ENCODE data around the gene RASD2.
A peak's percentile ranks its signal among the peaks of the same experiment; 100 is the strongest.

The RASD2 gene

DNA sequence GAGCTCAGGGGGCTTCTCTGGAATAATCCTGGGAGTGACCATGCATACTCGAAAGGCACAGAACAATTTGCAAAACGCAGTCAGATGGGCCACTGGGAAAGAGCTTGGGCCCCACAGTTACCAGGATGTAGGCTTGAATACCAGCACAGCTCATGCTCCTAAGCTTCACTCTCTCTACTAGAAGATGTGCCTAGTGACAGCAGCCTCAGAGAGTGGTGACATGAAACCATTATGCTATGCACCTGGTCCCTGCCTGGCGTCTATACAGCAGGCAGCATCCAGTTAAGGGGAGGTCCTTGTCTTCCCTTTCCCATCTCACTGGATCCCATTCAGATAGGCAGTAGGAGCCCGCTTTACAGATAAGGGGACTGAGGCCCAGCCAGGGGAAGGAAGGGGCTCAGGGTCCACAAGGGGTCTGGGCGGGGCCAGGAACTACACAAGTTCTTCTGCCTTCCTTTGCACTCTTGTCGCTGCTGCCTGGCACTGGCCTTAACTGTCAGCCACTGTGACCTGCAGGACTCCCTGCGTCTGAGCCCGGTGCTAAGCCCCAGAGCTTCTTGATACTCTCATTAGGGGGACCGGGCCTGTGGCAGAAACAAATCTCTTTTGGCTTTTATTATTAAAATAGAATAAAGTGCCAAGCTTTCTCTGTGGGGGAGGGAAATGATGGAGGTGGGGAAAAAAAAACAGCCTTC lies 21.2 kb upstream of the RASD2 start:
- no peak for DNase-seq (ENCODE audit: low read depth)

DNA sequence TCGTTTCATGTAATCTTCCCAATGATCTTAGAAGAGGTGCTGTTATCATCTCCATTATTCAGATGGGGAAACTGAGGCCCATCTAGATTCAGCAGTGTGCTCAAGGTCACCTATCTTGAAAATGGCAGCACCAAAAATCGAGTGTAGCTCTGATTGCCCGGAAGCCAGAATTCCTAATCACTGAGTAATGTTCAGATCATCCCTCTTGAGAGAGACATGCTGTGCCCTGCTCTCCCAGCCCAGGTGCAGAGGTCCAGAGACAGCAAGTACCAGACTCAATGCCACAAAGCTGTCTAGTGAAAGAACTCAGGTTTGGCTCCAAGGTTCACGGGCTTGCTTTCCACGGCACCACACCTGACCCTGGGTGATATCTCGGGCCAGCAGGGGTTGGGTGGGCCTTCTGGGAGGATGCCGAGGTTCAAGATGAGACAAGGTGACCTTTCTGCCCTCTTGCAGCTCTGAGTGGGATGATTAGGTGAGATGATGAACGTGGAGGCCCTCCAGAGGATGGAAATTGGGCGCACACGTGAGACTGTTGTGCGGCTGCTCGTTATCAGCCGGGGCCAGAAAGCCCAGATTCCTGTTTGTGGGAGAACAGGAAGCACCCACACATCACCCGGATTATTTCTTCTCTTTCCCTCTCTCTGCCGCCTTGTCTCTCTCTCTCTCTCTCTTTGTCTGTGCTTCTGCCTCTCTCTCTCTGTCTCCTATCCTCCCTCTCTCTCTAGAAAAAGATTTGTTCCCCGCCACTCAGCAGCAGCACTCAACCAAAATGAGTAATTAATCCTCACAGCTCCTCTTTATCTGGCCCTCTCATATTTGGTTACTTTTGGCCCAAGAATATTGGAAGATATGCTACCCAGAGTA lies 19.0 kb upstream of the RASD2 start:
- no peak for DNase-seq (ENCODE audit: low read depth)

DNA sequence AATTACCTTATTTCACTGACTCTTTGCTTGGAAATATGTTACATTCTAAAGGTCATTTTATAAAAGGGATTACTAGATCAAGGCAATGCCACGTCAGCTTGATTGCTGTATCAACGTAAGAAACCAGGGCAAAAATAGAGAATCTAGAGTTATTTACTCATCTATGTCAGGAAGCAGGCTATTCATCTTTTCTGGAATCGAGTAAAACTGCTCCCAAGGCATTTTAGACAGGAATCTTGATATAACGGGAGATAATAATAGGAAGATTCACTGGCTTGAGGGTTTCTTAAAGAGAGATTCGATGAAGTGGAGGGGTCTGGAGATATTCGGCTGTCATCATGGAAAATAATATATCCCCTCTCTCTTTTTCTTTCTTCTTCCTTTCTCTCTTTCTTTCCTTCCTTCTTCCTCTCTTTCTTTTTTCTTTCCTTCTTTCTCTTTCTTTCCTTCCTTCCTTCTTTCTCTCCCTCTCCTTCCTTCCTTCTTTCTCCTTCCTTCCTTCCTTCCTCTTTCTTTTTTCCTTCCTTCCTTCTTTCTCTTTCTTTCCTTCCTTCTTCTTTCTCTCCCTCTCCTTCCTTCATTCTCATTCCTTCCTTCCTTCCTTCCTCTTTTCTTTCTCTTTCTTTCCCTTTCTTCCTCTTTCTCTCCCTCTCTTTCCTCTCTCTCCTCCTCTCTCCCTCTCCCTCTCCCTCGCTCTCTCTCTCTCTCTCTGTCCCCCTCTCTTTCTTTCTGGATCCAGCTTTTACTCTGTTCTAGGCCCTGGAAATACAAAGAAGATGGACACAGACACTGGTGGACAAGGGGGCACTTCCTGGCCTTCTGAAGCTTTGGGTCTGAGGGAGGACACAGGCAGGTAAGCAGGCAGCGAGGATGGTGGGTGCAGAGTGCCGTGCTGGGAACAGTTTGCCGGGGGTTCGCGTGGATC lies 18.1 kb upstream of the RASD2 start:
- no peak for DNase-seq (ENCODE audit: low read depth)

DNA sequence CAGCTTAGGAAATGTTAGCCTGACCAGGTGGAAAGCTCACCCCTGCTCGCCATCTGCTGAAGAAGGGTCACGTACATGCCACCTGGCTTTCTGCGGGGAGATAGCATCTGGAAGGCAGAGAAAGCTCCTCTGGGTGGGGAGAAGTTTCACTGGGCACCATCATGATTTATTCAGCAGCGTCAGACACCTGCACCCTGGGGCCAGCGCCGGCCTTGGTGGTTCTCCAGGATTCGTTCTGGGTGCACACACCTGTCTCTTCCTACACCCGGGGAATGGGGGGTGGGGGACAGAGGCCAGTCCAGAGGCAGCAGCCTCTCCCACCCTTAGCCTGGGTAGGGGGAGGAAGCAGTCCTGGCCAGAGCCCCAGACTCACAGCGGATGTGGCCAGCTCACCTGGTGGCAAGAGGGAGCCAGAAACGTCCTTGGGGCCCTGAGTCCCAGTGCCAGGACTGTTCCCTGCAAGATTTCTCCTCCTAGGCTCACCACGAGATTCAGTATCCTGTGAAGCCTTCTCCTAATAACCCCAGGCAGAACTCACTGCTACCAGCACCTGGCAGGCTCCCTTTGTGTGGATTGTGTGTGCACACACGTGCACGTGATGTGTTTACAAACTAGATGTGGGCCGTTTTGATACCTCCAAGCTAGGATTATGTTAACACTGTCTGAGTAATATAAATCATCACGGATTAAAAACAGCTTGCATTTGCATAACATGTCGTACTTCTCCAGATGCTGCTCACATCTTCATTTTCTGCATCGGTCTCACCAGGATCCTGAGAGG lies 17.3 kb upstream of the RASD2 start:
- no peak for DNase-seq (ENCODE audit: low read depth)

DNA sequence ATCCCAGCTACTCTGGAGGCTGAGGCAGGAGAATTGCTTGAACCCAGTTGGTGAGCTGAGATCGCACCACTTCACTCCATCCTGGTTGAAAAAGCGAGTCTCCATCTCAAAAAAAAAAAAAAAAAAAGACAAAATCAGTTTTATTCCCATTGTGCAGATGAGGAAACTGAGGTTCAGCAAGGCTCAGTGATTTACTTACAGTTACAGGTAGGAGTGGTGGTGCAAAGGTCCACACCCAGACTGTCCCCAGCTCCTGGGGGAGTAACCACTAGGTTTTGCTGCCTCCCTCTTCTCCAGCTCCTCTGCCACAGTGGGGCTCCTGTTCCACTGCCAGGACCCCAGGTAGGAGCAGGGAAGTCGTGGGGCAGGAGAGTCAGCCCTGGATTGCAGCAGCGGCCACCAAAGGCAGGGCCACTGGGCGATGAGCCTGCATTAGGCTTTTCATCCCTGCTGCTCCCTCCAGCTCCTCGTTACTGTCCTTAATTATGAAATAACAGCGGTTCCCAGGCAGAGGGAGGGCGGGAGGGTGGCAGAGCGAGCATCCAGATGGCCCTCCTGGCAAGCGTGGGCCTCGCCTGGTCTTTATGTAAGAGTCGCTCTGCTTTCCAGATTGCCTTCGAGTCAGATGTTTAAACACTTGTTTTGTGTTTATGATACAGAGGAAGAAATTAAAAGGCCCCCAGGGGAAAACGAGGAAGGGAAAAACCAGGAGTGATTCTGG lies 15.5 kb upstream of the RASD2 start:
- DNase-seq (ENCODE audit: low read depth) = no peak

DNA sequence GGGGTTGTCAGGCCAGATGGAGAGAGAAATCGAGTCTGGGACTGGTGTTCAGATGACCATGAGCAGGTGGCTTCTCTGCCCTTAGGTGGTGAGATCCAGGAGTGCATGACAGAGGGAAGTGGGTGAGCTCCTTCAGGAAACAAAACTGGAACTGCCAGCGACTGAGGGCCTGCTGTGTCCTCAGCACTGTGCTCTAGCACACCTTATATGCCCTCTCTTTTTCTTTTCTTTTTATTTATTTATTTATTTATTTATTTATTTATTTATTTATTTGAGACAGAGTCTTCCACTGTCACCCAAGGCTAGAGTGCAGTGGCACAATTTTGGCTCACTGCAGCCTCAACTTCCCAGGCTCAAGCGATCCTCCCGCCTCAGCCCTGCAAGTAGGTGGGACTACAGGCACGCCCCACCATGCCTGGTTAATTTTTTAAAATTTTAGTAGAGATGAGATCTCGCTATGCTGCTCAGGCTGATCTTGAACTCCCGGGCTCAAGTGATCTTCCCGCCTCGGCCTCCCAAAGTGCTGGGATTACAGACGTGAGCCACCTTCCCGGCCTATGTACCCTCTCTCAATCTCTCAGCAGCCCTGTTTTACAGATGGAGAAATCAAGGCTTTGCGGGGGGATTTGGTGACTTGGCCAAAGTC lies 14.8 kb upstream of the RASD2 start:
- DNase-seq (ENCODE audit: low read depth) = no peak

DNA sequence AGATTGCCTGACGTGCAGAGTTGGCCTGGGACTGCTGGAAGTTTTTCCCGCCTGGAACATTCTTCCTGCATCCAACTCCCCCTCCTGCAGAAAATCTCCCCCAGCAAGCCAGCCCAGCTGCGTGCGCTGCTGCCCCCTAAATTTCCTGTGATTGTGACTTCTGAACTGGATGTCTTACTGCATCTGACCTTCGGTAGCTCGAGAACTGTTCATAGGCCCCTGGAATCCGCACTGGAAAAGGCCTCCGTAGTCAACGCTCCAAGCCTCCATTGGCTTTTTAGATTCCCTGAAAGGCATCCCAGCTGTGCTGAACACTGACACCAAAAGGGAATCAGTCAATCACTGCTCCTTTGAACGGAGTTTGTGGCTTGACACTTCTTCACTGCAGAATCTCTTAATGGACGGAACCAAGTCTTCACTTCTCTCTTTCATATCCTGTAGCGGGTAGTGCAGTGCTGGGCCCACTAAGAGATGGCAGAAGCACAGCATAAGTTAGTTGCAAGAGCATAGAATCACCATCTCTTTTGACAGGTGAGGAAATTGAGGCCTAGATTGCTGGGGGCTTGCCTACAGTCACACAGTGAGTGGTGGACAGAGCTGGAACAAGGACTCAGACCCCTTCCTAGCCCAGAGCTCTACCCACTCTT lies 14.2 kb upstream of the RASD2 start:
- DNase-seq (ENCODE audit: low read depth) = no peak

DNA sequence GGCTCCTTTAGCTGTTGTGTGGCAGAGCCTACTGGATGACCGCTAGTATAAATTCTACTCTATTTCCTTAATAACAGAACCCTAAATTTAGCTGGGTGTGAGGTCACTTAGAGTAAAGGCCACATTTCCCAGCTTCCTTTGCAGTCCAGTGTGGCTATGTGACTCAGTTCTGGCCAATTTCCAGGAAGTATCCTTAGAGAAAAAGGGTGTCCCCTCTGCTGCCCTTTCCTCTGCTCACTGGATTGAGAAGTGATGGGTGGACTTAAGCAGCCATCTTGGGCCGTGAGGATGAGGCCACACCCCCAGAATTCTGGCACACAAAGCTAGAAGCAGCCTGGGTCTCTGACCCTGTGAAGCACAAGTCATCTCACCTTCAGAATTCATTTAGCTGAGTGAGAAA lies 11.7 kb upstream of the RASD2 start:
- DNase-seq (ENCODE audit: low read depth) = no peak

DNA sequence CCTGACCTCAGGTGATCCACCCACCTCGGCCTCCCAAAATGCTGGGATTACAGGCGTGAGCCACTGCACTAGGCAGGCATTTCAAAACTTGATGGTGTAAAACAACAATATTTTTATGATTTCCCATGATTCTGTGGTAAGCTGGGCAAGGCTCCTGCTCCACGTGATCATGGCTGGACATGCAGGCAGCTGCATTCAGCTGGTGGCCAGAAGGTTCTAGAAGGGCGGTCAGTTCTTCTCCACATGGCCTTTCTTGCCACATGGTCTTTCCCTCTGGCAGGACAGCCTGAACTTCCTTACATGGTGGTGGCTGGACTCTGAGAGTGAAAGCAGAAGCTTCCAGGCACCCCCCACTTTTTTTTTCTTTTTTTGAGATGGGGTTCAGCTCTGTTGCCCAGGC lies 9.9 kb upstream of the RASD2 start:
- no peak for DNase-seq (ENCODE audit: low read depth)

DNA sequence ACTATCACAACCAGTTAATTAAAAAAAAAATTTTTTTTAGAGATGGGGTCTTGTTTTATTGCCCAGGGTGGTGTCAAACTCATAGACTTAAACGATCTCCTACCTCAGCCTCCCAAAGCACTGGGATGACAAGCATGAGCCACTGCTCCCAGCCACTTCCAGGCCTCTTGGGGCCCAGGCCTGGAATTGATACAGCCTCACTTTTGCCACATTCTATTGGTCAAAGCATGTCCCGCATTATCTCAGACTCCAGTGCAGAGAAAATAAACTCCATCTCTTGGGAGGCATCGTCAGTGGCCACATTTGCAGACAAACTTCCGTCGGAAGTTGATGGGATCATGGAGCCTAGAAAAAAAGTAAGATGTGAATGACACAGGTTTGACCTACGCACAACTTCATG lies 9.4 kb upstream of the RASD2 start:
- DNase-seq (ENCODE audit: low read depth) = no peak

DNA sequence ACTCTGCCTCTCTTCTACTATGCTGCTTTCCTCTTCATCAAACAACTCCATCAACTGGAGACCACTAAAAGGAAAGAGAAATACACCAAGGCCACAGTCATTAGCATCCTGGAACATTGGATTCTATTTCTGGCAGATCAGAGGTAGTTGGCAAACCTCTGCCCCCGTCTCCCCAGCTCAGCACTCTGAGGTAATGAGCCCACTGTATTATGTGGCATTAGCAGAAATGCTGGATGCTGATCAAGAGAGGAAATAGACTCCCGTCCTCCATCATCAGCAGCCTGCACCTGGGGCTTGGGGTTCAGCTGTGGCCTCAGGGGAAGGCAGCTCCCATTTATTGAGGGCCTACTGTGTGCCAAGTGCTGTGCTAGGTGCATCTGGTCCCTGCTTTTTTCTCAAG lies 9.0 kb upstream of the RASD2 start:
- no peak for DNase-seq (ENCODE audit: low read depth)

DNA sequence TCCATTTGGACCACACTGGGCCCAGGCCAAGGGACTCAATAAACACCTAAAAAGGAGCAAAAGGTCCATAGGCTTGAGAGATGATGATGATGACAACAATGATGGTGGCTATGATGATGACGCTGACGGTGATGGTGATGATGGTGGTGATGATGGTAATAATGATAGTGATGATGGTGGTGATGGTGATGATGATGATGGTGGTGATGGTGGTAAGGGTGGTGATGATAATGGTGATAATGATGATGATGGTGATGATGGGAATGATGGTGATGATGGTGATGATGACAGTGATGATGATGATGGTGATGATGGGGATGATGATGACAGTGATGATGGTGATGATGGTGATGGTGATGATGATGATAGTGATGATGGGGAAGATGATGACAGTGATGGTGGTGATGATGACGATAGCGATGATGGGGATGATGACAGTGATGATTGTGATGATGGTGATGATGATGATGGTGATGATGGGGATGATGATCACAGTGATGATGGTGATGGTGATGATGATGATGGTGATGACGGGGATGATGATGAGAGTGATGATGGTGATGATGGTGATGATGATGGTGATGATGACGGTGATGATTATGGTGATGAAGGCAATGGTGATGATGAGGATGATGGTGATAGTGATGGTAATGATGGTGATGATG lies 7.1 kb upstream of the RASD2 start:
- no peak for DNase-seq (ENCODE audit: low read depth)

DNA sequence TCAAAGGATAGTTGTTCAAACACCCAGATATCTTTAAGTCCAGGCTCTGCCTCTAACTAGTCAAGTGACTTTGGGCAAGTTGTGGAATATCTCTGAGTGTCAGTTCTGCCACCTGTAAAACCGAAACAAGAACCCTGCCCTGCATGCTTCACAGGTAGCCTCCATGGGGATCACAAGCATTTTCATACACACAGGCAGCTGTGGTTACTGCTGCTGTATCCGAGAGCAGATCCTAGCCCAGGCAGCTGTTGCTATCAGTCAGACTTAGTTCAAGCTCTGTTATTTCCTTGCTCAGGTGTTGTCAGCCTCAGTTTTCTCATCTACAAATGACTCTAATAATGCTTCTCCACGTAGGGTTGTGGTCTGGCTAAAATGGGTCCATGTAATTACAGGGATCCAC lies 6.5 kb upstream of the RASD2 start:
- DNase-seq (ENCODE audit: low read depth) = no peak

DNA sequence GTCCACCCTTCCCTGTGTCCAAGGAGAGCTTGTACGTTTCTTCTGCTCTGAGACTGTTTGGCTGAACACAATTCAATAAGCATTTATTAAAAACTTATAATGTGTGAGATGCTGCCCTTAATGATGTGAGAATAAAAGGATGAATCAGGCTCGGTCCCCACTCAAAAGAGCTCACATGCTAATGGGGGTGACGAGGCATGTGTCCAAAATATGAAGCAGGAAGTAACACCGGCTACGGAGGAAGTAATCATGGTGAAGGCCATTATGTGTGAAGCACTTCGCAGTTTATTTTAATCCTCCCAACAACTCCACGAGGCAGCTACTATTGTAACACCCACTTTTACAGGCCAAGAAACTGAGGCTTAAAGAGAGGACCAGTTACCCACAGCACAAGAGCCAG lies 3.4 kb upstream of the RASD2 start:
- DNase-seq (ENCODE audit: low read depth) = no peak

DNA sequence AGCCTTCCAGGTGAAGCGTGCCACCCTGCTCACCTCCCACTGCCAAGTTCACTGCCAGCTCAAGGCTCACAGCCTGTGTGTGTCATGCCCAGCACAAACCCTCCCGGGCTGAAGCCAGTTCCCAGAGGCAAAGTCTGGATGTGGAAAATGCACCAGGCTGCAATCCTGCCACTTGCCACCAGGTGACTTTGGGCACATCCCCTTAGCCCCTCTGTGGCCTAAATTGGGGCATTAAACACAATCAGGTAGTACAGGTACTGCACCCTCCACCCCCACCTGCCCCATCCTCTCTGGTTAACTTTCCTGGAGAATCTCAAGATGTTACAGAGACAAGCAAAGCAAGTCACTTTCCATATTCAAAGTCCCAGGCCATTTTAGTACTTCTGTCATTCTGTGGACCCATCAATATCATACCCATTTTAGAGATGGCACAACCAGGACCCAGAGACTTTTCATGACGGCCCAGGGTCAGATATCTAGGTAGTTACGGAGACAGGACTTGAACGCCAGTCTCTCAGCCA lies 1.8 kb upstream of the RASD2 start:
- DNase-seq (ENCODE audit: low read depth) = no peak

DNA sequence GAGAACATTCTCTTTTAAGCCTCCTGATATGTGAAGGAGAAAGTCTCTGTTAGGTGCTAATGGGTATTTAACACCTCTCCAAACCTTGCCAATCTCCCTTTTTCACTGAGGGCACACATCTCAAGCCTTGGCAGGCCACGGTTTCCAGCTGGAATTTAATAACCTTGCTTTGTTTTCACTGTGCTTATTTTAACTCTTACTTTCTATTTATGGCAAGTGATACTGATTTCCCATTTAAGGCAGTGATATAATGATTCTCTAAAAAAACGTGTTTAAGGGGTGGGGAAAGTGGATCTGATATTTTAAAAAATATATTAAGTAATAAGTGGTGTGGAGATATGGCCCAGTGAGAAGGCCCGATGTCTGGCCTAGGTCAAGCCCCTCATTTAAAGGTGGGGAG lies 1.1 kb upstream of the RASD2 start:
- no peak for DNase-seq (ENCODE audit: low read depth)

DNA sequence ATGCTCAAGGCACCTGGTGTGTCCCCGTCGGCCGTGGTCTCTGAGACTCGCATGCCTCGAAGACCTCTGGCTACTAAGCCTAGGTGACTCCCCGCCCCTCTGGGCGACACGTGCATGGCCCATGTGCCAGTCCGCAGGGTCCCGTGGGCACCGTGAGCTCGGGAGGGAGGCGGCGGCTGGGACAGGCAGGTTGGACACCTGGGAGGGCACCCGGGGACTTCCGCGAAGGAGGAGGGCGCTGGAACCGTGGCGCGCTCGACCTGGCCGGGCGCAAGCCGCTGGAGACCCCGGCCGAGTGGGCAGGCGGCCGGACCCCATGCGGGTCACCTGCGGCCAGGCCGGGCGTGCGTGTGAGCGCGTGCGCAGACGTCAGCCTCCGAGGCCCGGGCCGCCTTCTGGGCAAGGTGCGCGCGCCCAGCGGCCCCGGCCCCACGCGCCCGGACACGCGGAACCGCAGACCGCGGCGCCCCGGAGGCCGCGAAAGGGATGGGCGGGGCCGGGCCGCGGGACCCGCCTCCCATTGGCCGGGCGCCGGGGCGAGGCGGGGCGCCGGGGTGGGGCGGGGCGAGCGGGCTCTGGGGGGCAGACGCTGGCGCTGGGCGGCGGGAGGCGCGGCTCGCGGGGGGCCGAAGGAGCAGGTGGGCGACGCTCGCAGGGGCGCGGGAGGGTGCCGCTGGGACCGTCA lies 579 bp upstream of the RASD2 start:
- DNase-seq (ENCODE audit: low read depth) = peak; percentile 54

DNA sequence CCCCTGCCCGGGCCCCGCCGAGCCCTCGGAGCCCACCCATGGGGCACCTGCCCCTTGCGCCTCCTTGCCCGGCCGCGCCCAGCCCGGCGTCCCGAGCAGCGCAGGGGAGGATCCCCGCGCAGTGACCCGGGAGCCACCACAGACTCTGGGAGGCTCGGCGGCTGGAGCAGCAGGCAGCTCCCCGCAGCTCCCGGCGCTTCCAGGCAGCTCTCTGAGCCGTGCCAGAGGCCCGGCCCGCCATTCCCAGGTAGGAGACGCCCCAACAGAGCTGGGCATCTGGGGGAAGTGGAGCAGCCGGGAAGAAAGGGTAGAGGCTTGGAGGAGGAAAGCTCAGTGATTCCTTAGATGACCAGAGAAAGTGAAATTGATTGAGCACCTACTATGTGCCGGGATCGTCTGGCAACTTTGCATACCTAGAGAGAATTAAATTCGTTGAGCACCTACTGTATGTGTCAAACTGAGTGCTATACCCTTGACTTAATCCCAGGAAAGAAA lies 670 bp downstream of the RASD2 start:
- DNase-seq (ENCODE audit: low read depth) = no peak
